Stimulated activated CD8-positive, alpha-beta memory T cell treated with anti-CD3 and anti-CD28 coated beads, Interleukin-15, amount 100 ng/mL, for 4 hours (primary cell): ENCODE measurements around the gene LIN28B.

Source experiments
- DNase-seq, 2 donors: peaks; one replicate each; pipeline ENCODE4 v3.0.0-alpha.2; 2020; ENCODE audit warnings: low read depth in 2 of 2

LIN28B gene

DNA sequence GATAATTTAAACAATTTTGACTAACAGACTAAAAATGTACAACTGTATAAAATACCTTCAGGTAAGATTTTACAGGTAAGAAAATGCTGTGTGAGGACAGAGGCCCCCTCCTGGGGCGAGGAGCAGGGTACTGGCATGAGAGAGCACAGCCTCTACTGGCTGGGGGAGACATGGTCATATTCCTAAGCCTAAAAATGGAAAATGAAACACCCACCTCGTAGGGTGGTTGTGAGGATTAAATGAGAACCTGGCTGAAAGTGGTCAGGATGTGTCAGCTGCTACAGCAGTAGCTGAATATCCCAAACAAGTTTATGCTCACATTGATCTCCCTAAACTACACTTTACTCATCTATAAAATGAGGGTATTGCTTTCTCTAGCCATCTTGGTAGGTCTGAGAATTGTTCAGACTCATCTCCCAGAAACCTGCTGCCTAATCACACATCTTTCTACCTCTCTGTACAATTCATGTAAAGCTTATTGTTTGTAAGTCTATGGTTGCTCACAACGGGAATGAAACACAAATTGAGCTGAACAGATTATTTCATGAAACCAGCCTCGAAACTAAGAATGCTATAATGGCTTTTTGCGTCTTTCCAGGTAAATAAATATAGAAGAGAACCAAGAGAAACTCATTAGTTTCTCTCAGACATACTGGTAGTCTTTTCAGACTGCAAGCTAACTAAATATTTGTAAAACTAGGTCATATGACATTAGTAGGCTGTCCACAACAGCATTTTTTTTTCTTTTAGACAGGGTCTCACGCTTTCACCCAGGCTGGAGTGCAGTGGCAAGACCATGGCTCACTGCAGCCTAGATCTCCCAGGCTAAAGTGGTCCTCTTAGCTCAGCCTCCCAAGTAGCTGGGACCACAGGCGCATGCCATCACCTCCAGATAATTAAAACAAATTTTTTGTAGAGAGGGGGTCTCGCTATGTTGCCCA is 153.3 kb downstream of the LIN28B start:
- no peak for DNase-seq

DNA sequence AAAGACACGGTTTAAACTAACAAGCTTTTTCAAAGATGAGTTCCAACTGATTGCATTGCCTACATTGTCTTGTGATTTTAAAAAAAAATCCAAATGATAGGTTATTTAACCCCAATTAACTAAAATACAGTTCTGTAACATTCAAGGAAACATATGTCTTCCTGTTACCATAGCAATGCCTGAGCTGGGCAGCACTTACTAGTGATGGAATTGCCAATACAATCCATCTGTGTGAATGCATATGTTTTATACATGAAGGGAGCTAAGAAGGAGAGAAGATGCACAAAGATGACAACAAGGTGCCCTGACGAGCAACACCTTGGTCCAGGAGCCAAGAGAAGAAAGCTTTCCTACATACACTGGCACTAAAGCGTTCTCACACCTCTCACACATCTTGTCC is 154.2 kb downstream of the LIN28B start:
- no peak for DNase-seq

DNA sequence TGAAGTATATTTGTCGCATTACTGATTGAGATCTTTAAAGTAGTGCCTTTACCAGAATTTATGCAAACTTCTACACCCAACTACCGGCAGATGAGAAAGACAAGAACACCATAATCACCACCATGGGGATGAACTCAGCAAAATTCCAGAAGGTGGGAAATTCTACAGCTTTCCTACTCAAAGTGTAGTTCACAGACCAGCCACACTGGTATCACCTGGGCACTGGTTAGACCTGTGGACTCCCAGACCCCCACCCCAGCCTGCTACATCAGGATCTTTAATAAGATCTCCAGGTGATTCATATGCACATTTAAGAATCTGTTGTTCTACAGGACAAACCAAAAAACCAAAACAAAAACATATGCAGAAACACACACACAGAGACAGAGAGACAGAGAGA is 155.0 kb downstream of the LIN28B start:
- DNase-seq, result no peak

DNA sequence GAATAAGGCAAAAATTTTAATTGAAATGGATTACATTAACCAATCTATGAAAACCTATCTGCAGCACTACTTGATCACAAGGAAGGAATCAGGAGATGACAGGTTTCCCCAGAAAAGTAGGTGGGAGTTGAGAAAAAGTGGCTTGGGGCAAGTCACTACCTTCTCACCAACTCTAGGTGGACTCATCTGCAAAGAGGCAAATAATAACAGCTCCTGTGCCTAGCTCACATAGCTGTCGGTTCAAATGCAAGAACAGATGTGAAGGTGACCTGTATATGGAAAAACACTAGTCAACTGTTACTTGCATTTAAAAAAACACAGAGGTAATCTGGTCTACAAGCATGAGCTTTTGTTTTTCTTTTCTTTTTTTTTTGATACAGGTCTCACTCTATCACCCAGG is 155.7 kb downstream of the LIN28B start:
- no peak for DNase-seq

DNA sequence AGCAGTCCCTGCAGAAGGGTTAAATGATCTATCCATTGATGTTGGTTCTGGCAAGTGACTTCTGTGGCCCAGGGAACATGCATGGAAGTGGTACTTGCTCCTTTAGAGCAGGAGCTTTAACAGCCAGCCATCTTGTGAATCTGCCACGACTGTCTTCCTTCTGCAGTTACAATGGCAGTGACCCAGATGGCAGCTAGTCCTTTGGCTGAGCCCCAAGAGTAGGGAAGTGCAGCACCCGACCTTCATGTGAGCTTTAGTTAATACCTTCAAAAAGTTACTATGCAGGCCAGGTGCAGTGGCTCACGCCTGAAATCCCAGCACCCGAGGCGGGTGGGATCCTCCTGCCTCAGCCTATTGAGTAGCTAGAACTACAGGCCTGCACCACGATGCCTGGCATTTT is 156.5 kb downstream of the LIN28B start:
- DNase-seq, result no peak

DNA sequence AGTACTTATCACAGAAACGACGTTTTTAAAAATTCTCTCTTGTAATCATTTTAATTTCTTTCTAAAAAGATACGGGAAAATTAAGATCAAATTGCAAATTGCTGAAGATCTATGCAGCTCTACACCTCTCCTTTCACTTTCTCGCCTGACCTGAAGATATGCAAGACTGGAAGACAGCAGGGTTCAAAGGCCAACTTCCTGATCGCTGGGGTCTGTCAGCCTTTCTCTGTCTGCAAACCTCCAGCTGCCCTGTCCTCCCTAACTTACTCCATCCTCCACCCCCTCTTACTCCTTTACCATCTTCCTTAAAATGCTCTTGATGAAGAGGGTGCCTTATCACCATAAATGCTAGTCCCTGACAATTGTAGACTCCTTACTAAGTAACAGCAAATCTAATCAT is 159.2 kb downstream of the LIN28B start:
- no peak for DNase-seq

DNA sequence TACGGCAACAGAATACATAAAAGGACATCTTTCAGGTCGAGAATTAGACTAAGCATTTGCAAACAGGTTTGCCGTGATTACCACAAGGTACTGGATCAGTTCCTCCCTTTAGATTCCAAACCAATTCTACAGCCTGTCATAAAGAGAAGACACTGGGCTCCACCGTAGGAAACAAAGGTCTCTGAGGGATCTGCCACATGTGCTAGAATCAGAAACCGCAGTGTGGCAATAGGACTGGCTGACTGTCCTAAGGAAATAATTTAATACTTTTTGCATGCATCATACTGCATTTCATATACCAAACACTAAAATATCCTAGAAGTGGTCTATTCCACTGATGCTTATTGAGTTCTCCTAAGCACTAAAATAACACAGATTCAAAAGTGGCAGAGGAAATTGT is 163.7 kb downstream of the LIN28B start:
- no peak for DNase-seq

DNA sequence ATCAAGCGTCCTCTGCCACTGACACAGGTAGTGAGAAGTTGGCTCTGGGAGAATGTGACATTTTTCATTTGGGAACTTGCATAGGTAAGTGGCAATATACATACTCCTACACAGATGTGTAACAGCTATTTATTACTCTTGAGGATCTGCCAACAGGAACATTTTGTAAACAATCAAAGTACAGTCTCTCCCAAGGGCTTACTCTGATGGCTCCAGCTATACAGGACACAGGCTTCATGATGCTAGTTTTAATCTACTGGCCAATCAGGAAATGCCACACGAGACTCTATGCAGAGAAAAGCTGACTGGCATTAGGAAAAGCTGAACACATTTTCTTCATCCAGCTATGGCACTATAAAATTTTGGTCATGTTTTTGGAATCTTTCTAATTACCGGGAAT is 165.1 kb downstream of the LIN28B start:
- DNase-seq, result no peak

DNA sequence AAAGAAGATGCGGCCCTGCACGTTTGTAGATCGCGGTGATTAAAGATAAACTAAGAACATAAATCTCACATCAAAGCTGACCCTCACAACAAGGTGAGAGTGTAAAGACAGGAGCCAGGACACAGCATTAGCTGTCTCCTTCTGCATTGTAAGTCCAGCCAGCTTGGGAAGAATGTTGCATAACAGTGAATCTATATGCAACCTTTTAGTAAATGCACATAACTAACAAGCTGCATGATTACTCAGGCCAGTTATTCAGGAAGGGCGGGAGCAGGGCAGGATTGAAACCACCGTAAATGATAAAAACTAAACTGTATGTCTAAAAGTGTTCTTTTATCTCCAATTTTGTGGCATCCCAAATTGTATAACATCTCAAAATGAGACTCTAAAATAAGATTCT is 165.8 kb downstream of the LIN28B start:
- no peak for DNase-seq
